K562 (cell line): ENCODE data around the gene CDKN1C. TPM values are rescaled to one million over a fixed set of nuclear protein-coding genes. Genes with fewer than 3 reads are reported as not detected.

Experiments used
- ARID1B ChIP-seq: fragments of 450-650 bp; IDR thresholded peaks from 2 replicates; pipeline ENCODE4 v1.6.1; 2016; ENCODE audit warnings: antibody characterized with exemption, mild to moderate bottlenecking, inconsistent platforms
- ATF7 ChIP-seq: fragments of 450-650 bp; IDR thresholded peaks from 2 replicates; pipeline ENCODE4 v1.7.1; 2014; ENCODE audit warnings: mild to moderate bottlenecking, moderate library complexity
- CBFA2T3 ChIP-seq: fragments of 450-650 bp; IDR thresholded peaks from 2 replicates; pipeline ENCODE4 v1.6.1; 2017
- CCNT2 ChIP-seq: IDR thresholded peaks from 2 replicates; pipeline ENCODE4 v1.6.1; 2011; ENCODE audit warnings: borderline replicate concordance, low read depth, mild to moderate bottlenecking, moderate library complexity, mixed read lengths, low read length; ENCODE audit not compliant: insufficient read length; ENCODE audit errors: extremely low read depth
- GABPA ChIP-seq: fragments of 200-800 bp; sonication (Bioruptor generic); conservative IDR thresholded peaks from 2 replicates; pipeline ENCODE4 v1.6.1; 2016; ENCODE audit warnings: low read depth, missing genetic modification characterization, missing compliant biosample characterization
- KLF16 ChIP-seq: IDR thresholded peaks from 2 replicates; pipeline ENCODE4 v1.6.1; 2016; ENCODE audit warnings: antibody characterized with exemption
- STAT5B ChIP-seq: fragments of 250-450 bp; sonication (Bioruptor Pico); IDR thresholded peaks from 2 replicates; pipeline ENCODE4 v1.8.0; 2021; ENCODE audit warnings: mild to moderate bottlenecking, inconsistent platforms
- XRCC3 ChIP-seq: fragments of 450-650 bp; IDR thresholded peaks from 2 replicates; pipeline ENCODE4 v1.6.1; 2017; ENCODE audit warnings: mild to moderate bottlenecking, moderate library complexity
- ZNF12 ChIP-seq: sonication (generic); formaldehyde crosslinking; IDR thresholded peaks from 2 replicates; pipeline ENCODE4 v1.4.0; 2020; ENCODE audit warnings: mild to moderate bottlenecking, missing genetic modification reagents
- ZNF431 ChIP-seq: sonication (generic); formaldehyde crosslinking; IDR thresholded peaks from 2 replicates; pipeline ENCODE4 v1.8.0; 2022; ENCODE audit warnings: mild to moderate bottlenecking, missing genetic modification reagents
- polyA plus RNA-seq, 8 experiments: library from polyadenylated mRNA; depleted of rRNA in 4 of 8; stranded (reverse) in 5 of 8; unstranded in 3 of 8; fragments of >200 nt; fragmentation: Nextera tagmentation in 2 of 8; fragmentation: Illumina TruSeq in 1 of 8; extraction: Ambion mirVana in 2 of 8; extraction: Trizol in 1 of 8; gene quantifications; 2 replicates each; pipeline versions ENCODE4 v1.2.1 to v1.2.3, GENCODE V29; 2011 to 2014; ENCODE audit warnings: inconsistent platforms in 1 of 8, missing spikeins in 1 of 8
- total RNA-seq, 7 experiments: library from RNA; depleted of rRNA in 6 of 7; stranded (reverse); fragments of >200 nt in 6 of 7; fragmentation: Illumina TruSeq in 2 of 7; extraction: Trizol in 2 of 7; gene quantifications; 2 replicates each; pipeline versions ENCODE4 v1.2.1 to v1.2.3, GENCODE V29; 2011 to 2021; ENCODE audit warnings: low replicate concordance in 1 of 7
- TF ChIP-seq, protein P1 (sequence below), 2 experiments: fragments of 450-650 bp in 1 of 2; sonication (generic) in 1 of 2; formaldehyde crosslinking; conservative IDR thresholded peaks; 2 replicates each; pipeline versions ENCODE4 v1.4.0 to v1.8.1; 2020 to 2022; ENCODE audit warnings: mild to moderate bottlenecking in 1 of 2, missing genetic modification reagents in 1 of 2
- TF ChIP-seq, protein P2 (sequence below): fragments of 450-650 bp; IDR thresholded peaks from 2 replicates; pipeline ENCODE4 v1.6.1; 2018; ENCODE audit not compliant: partially characterized antibody
- TF ChIP-seq, protein P3 (sequence below): fragments of 250-450 bp; sonication (Bioruptor Pico); IDR thresholded peaks from 2 replicates; pipeline ENCODE4 v1.4.0; 2020; ENCODE audit warnings: borderline replicate concordance
- TF ChIP-seq, protein P4 (sequence below): fragments of 450-650 bp; IDR thresholded peaks from 2 replicates; pipeline ENCODE4 v1.6.1; 2016; ENCODE audit warnings: antibody characterized with exemption
- TF ChIP-seq, protein P5 (sequence below): fragments of 450-650 bp; IDR thresholded peaks from 2 replicates; pipeline ENCODE4 v1.6.1; 2017; ENCODE audit warnings: mild to moderate bottlenecking, moderate library complexity
- TF ChIP-seq, protein P6 (sequence below): fragments of 200-800 bp; sonication (Bioruptor generic); IDR thresholded peaks from 2 replicates; pipeline ENCODE4 v1.6.1; 2017; ENCODE audit warnings: missing genetic modification characterization, missing compliant biosample characterization

CDKN1C gene
- total and polyA plus RNA-seq, 9 of the 15 experiments (the other 6 are each of a cell fraction or from before 2014, with no cell fraction given) = 2.8 to 21.1 (median 9.3) TPM

DNA sequence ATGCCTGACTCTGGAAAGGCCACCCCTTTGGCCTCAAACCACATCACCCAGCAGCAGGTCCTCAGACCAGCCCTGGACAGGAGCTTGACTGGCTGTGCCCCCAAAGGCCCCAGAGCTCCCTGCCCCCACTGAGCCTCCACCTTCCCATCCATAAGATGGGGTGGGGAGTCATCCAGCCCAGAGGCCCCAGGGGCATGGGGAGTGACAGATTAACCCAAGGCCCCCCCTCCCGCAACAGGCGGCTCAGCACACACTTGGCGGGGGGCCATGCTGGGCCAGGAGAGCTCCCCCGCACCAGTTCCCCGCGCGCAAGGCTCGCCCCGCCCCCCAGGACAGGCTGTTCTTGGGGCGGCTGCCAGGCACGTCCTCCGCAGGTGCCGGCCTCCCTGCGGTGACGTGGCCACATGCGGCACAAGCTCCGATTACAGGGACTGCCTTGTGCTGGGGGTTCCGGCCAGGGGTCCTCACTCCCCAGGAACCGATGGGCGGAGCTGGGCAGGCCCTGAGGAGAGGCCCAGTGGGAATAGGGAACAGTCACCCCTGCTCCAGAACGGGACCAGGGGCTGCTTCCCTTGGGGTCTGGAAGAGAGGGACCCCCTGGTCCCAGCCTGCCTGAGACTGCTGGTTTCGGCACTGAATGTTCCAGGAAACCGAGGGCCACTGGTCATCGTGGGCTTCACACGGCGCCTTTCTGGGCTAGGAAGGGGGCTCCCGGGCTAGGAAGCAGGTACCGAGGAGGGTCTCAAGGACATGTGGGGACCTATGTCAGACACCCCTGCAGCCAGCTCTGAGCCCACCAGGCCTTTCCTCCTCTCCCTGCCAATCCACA, 5.1 kb upstream of the CDKN1C start (continued):
- TF ChIP-seq, protein P1, sequence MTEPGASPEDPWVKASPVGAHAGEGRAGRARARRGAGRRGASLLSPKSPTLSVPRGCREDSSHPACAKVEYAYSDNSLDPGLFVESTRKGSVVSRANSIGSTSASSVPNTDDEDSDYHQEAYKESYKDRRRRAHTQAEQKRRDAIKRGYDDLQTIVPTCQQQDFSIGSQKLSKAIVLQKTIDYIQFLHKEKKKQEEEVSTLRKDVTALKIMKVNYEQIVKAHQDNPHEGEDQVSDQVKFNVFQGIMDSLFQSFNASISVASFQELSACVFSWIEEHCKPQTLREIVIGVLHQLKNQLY (CRISPR knock-in tag; conservative IDR thresholded peaks at IDR 0.05) = peak in 1 of 2 experiments; percentile 66; a peak in 1 of 4 replicates
- TF ChIP-seq ZNF12 (CRISPR knock-in tag) (no peak), ATF7 (peak; percentile 76), XRCC3 (no peak), CBFA2T3 (peak; percentile 75), STAT5B (no peak), CCNT2 (peak; percentile 94), ARID1B (peak; percentile 73), GABPA (tag) (0 out of 2 replicates have a peak, but pooled peaks have one; percentile 30), ZNF431 (CRISPR knock-in tag) (peak; percentile 71), KLF16 (peak; percentile 59; the same call in 1 of the 2 replicates)
- TF ChIP-seq, protein P2, sequence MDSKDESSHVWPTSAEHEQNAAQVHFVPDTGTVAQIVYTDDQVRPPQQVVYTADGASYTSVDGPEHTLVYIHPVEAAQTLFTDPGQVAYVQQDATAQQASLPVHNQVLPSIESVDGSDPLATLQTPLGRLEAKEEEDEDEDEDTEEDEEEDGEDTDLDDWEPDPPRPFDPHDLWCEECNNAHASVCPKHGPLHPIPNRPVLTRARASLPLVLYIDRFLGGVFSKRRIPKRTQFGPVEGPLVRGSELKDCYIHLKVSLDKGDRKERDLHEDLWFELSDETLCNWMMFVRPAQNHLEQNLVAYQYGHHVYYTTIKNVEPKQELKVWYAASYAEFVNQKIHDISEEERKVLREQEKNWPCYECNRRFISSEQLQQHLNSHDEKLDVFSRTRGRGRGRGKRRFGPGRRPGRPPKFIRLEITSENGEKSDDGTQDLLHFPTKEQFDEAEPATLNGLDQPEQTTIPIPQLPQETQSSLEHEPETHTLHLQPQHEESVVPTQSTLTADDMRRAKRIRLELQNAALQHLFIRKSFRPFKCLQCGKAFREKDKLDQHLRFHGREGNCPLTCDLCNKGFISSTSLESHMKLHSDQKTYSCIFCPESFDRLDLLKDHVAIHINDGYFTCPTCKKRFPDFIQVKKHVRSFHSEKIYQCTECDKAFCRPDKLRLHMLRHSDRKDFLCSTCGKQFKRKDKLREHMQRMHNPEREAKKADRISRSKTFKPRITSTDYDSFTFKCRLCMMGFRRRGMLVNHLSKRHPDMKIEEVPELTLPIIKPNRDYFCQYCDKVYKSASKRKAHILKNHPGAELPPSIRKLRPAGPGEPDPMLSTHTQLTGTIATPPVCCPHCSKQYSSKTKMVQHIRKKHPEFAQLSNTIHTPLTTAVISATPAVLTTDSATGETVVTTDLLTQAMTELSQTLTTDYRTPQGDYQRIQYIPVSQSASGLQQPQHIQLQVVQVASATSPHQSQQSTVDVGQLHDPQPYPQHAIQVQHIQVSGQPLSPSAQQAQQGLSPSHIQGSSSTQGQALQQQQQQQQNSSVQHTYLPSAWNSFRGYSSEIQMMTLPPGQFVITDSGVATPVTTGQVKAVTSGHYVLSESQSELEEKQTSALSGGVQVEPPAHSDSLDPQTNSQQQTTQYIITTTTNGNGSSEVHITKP = peak; percentile 76
- TF ChIP-seq, protein P3, sequence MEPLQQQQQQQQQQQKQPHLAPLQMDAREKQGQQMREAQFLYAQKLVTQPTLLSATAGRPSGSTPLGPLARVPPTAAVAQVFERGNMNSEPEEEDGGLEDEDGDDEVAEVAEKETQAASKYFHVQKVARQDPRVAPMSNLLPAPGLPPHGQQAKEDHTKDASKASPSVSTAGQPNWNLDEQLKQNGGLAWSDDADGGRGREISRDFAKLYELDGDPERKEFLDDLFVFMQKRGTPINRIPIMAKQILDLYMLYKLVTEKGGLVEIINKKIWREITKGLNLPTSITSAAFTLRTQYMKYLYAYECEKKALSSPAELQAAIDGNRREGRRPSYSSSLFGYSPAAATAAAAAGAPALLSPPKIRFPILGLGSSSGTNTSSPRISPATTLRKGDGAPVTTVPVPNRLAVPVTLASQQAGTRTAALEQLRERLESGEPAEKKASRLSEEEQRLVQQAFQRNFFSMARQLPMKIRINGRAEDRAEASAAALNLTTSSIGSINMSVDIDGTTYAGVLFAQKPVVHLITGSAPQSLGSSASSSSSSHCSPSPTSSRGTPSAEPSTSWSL (CRISPR knock-in tag) = no peak
- TF ChIP-seq, protein P4, sequence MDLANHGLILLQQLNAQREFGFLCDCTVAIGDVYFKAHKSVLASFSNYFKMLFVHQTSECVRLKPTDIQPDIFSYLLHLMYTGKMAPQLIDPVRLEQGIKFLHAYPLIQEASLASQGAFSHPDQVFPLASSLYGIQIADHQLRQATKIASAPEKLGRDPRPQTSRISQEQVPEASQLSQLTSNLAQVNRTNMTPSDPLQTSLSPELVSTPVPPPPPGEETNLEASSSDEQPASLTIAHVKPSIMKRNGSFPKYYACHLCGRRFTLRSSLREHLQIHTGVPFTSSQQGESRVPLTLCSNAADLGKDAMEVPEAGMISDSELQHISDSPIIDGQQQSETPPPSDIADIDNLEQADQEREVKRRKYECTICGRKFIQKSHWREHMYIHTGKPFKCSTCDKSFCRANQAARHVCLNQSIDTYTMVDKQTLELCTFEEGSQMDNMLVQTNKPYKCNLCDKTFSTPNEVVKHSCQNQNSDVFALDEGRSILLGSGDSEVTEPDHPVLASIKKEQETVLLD = peak; percentile 51
- TF ChIP-seq, protein P5, sequence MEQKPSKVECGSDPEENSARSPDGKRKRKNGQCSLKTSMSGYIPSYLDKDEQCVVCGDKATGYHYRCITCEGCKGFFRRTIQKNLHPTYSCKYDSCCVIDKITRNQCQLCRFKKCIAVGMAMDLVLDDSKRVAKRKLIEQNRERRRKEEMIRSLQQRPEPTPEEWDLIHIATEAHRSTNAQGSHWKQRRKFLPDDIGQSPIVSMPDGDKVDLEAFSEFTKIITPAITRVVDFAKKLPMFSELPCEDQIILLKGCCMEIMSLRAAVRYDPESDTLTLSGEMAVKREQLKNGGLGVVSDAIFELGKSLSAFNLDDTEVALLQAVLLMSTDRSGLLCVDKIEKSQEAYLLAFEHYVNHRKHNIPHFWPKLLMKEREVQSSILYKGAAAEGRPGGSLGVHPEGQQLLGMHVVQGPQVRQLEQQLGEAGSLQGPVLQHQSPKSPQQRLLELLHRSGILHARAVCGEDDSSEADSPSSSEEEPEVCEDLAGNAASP = no peak
- TF ChIP-seq, protein P6, sequence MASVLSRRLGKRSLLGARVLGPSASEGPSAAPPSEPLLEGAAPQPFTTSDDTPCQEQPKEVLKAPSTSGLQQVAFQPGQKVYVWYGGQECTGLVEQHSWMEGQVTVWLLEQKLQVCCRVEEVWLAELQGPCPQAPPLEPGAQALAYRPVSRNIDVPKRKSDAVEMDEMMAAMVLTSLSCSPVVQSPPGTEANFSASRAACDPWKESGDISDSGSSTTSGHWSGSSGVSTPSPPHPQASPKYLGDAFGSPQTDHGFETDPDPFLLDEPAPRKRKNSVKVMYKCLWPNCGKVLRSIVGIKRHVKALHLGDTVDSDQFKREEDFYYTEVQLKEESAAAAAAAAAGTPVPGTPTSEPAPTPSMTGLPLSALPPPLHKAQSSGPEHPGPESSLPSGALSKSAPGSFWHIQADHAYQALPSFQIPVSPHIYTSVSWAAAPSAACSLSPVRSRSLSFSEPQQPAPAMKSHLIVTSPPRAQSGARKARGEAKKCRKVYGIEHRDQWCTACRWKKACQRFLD (CRISPR knock-in tag) = 0 out of 2 replicates have a peak, but pooled peaks have one; percentile 46
